Trophoblast cell (in vitro differentiated cells and primary cell): ENCODE data around the gene CDK18. TPM values are rescaled to one million over a fixed set of nuclear protein-coding genes. Genes with fewer than 3 reads are reported as not detected.

Experiments
- DNase-seq, 2 donors: peaks; one replicate each; pipeline ENCODE4 v3.0.0-alpha.2; 2016
- H2AFZ ChIP-seq: 2 replicates; pipeline ENCODE4 v1.6.1; 2013; ENCODE audit warnings: low read length, moderate library complexity, mild to moderate bottlenecking; ENCODE audit not compliant: insufficient read depth, poor library complexity
- H2AK5ac ChIP-seq: 2 replicates; pipeline ENCODE4 v1.6.1; 2013; ENCODE audit warnings: mild to moderate bottlenecking, low read length
- H2BK120ac ChIP-seq: 2 replicates; pipeline ENCODE4 v1.6.1; 2013; ENCODE audit warnings: low read length, mild to moderate bottlenecking, moderate library complexity; ENCODE audit not compliant: insufficient read depth, poor library complexity
- H2BK12ac ChIP-seq: 2 replicates; pipeline ENCODE4 v1.6.1; 2013; ENCODE audit warnings: mild to moderate bottlenecking, low read length, moderate library complexity
- H2BK5ac ChIP-seq: 2 replicates; pipeline ENCODE4 v1.6.1; 2013; ENCODE audit warnings: low read length, low read depth, moderate library complexity, mild to moderate bottlenecking; ENCODE audit not compliant: poor library complexity
- H3K14ac ChIP-seq: 2 replicates; pipeline ENCODE4 v1.6.1; 2013; ENCODE audit warnings: mild to moderate bottlenecking, low read length
- H3K18ac ChIP-seq: 2 replicates; pipeline ENCODE4 v1.6.1; 2013; ENCODE audit warnings: mild to moderate bottlenecking, low read length
- H3K23ac ChIP-seq: 2 replicates; pipeline ENCODE4 v1.6.1; 2013; ENCODE audit warnings: low read length
- H3K27ac ChIP-seq: 2 replicates; pipeline ENCODE4 v1.5.1; 2013; ENCODE audit warnings: low read depth, mild to moderate bottlenecking, inconsistent platforms, low read length, moderate library complexity
- H3K27me3 ChIP-seq: 2 replicates; pipeline ENCODE4 v1.6.1; 2013; ENCODE audit warnings: inconsistent platforms, mild to moderate bottlenecking, low read length, moderate library complexity; ENCODE audit not compliant: insufficient read depth
- H3K36me3 ChIP-seq, 2 experiments: 1 replicate in 1 of 2; 2 replicates in 1 of 2; pipeline ENCODE4 v1.6.1; 2013; ENCODE audit warnings: low read length in 2 of 2, mild to moderate bottlenecking in 2 of 2, moderate library complexity in 1 of 2; ENCODE audit not compliant: insufficient read depth in 2 of 2, control insufficient read depth in 1 of 2
- H3K4ac ChIP-seq: 2 replicates; pipeline ENCODE4 v1.6.1; 2013; ENCODE audit warnings: low read depth, mild to moderate bottlenecking, low read length, moderate library complexity
- H3K4me1 ChIP-seq, 2 experiments: 1 replicate in 1 of 2; 2 replicates in 1 of 2; pipeline ENCODE4 v1.6.1; 2013; ENCODE audit warnings: low read length in 2 of 2, mild to moderate bottlenecking in 2 of 2, moderate library complexity in 1 of 2; ENCODE audit not compliant: insufficient read depth in 2 of 2, control insufficient read depth in 1 of 2
- H3K4me2 ChIP-seq: 2 replicates; pipeline ENCODE4 v1.6.1; 2013; ENCODE audit warnings: inconsistent platforms, mild to moderate bottlenecking, low read length, moderate library complexity
- H3K4me3 ChIP-seq: 2 replicates; pipeline ENCODE4 v1.5.1; 2013; ENCODE audit warnings: mild to moderate bottlenecking, low read depth, low read length, inconsistent platforms
- H3K79me1 ChIP-seq: one replicate; pipeline ENCODE4 v1.6.1; 2013; ENCODE audit warnings: low read length
- H3K79me2 ChIP-seq: 2 replicates; pipeline ENCODE4 v1.6.1; 2013; ENCODE audit warnings: low read length, mild to moderate bottlenecking; ENCODE audit not compliant: control insufficient read depth, insufficient read depth, poor library complexity
- H3K9ac ChIP-seq: 2 replicates; pipeline ENCODE4 v1.6.1; 2013; ENCODE audit warnings: mild to moderate bottlenecking, low read length
- H3K9me3 ChIP-seq: 2 replicates; pipeline ENCODE4 v1.6.1; 2013; ENCODE audit warnings: low read depth, mild to moderate bottlenecking, control low read depth, inconsistent platforms, low read length; ENCODE audit not compliant: insufficient read depth
- H4K12ac ChIP-seq: 2 replicates; pipeline ENCODE4 v1.6.1; 2013; ENCODE audit warnings: low read depth, mild to moderate bottlenecking, low read length, moderate library complexity
- H4K8ac ChIP-seq: 2 replicates; pipeline ENCODE4 v1.6.1; 2013; ENCODE audit warnings: low read depth, mild to moderate bottlenecking, low read length, moderate library complexity
- H4K91ac ChIP-seq: one replicate; pipeline ENCODE4 v1.6.1; 2013; ENCODE audit warnings: low read depth, mild to moderate bottlenecking, low read length, moderate library complexity
- WGBS: extraction: QIAGEN DNeasy Blood & Tissue Kit; methylation state at CpG from one replicate; pipeline ENCODE4 v1.1.7; 2013; ENCODE audit warnings: missing lambda C conversion rate; ENCODE audit not compliant: insufficient read length, insufficient coverage; ENCODE audit errors: extremely low coverage; 5-methylcytosine and 5-hydroxymethylcytosine counted together
- polyA plus RNA-seq: library from polyadenylated mRNA; stranded (reverse); fragments of 200-250 nt; gene quantifications from 2 replicates; pipeline ENCODE4 v1.2.3, GENCODE V29; 2013

CDK18 gene
- polyA plus RNA-seq, result 22.8 and 24.6 TPM in 2 replicates

DNA sequence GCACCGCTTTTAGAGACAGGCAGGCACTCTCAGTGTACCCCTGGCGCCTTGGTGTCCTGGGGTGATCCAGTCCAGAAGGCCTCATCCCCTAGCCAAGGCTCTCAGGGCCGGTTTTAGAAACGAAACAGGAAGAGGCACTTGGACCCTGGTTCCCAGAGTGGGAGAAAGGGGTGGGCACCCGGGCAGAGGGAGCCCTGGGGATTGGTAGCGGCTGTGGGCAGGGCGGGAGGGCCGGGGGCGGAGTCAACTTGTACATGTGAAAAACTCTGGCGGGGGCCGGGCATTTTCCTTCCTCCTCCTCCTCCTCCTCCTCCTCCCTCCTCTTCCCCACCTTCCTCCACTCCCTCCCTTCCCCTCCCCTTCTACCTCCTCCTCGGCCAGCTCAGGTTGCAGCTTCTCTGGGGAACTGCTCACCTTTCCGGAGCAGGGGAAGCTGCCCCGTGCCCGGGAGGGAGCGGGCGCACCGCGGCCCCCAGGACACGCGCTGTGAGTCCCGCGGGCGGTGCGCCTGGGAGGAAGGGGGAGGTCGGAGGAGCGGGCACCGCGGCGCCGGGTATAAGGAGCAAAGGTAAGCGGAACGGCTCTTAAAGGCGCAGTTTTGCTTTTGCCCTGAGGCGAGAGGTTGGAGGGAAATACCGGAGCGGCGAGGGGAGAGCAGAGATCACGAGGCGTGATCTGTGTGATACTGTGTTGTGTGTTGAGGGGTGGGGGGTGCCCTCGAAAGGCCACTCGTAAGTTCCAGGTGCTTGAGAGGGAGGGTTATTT, at the start of gene CDK18:
CDK18 (plus strand) TSS at position 359 of the 765 bp plus-strand sequence. CDS start 18,499 bp downstream, outside the sequence.
- Histone ChIP-seq H3K9ac (peak within 1 kb of the TSS; percentile 54), H2AK5ac (no peak within 1 kb of the TSS), H3K79me2 (peaks cover 4% of the 10 kb centered on the region), H3K27me3 (no peaks in the 10 kb centered on the region), H2BK120ac (peak within 1 kb of the TSS; percentile 78), H3K79me1 (peaks cover 18% of the 10 kb centered on the region), H4K91ac (peak within 1 kb of the TSS; percentile 86), H4K8ac (peak within 1 kb of the TSS; percentile 66), H3K4ac (peak within 1 kb of the TSS; percentile 55), H3K4me2 (peak within 1 kb of the TSS; percentile 88), H4K12ac (peak within 1 kb of the TSS; percentile 67), H3K18ac (peak within 1 kb of the TSS; percentile 76), H3K23ac (no peak within 1 kb of the TSS), H3K9me3 (no peaks in the 10 kb centered on the region), H2BK12ac (peak within 1 kb of the TSS; percentile 55), H3K14ac (peak within 1 kb of the TSS; percentile 63), H3K36me3 (no peaks in the 10 kb centered on the region), H2BK5ac (peak within 1 kb of the TSS; percentile 66), H2AFZ (peak within 1 kb of the TSS; percentile 24), H3K4me3 (peak within 1 kb of the TSS; percentile 67), H3K27ac (peak within 1 kb of the TSS; percentile 80), H3K4me1 (peaks cover 20 to 34% of the 10 kb centered on the region in 2 experiments)
- peak; percentile 18 to 51 for DNase-seq
- 0% methylated on average over 1 of the region's 42 CpGs for WGBS

GRCh38 chr1:205454903-205455335, 49.5 kb upstream of the CDK18 start:
- H3K9ac ChIP-seq, result no peak overlapping the region

DNA sequence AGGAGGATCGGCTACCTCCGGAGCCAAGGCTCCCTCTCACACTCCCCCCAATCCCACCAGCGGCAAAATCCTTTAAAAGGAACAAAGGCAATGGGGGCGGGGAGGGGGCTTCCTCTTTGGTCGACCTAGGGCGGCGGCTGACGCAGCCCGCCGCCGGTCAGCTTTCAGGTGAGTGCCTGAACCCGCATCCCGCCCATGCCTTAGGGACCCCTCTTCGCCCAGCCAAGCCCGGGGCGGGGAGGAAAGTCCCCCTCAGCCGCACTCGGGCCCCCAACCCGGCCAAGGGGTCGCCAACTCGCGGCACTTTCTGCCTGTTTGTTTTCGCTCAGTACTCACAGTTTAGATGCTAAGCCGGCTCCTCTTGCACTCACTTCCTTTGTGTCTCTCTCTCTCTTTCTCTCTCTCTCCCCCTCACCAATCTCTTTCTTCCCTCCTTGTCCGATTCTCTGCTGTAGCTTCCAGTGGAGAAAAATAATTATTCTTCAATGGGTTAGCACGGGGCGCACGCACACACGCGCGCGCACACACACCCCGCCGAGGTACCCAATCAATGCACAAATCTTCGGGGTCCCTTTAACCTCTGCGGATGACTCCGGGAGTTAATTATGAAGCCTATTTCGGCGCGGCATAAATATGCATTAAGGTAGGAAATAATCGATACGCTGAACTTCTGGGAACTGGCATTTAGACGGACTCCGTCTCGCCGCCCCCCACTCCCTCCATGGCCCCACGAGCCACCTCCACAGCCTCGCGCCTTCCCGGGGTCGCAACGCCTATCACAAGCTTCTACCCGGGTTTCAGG, 48.7 kb upstream of the CDK18 start, which contains the start of gene BLACAT1:
BLACAT1 (minus strand) TSS at position 465 of the 802 bp plus-strand sequence.
- no peak within 1 kb of the TSS for H2AK5ac ChIP-seq
- H3K79me2 ChIP-seq, result peaks cover under 1% of the 10 kb centered on the region
- peak within 1 kb of the TSS; percentile 15 for H2BK12ac ChIP-seq
- no peak within 1 kb of the TSS for H2BK120ac ChIP-seq
- no peak within 1 kb of the TSS for H4K12ac ChIP-seq
- peaks cover 18% of the 10 kb centered on the region for H3K27me3 ChIP-seq
- no peak within 1 kb of the TSS for H3K23ac ChIP-seq
- no peak within 1 kb of the TSS for H3K18ac ChIP-seq
- no peak within 1 kb of the TSS for H3K4ac ChIP-seq
- peak within 1 kb of the TSS; percentile 72 for H2AFZ ChIP-seq
- no CpG with 5 or more reads among the region's 53 CpGs for WGBS
- no peak within 1 kb of the TSS for H3K14ac ChIP-seq
- no peak within 1 kb of the TSS for H3K27ac ChIP-seq
- H3K4me1 ChIP-seq, result peaks cover 17 to 25% of the 10 kb centered on the region in 2 experiments
- no peak for DNase-seq
- H3K36me3 ChIP-seq, result no peaks in the 10 kb centered on the region
- H4K91ac ChIP-seq, result no peak within 1 kb of the TSS
- no peaks in the 10 kb centered on the region for H3K9me3 ChIP-seq
- H2BK5ac ChIP-seq, result no peak within 1 kb of the TSS
- H3K79me1 ChIP-seq, result peaks cover 6% of the 10 kb centered on the region
- peak within 1 kb of the TSS; percentile 4 for H4K8ac ChIP-seq
- H3K4me2 ChIP-seq, result peak within 1 kb of the TSS; percentile 83
- peak within 1 kb of the TSS; percentile 22 for H3K9ac ChIP-seq
- H3K4me3 ChIP-seq, result peak within 1 kb of the TSS; percentile 53

More at GRCh38 chr1:205454903-205455335, 49.5 kb upstream of the CDK18 start:
- peaks cover 12% of the 10 kb centered on the region for H3K79me1 ChIP-seq
- H3K36me3 ChIP-seq, result no peaks in the 10 kb centered on the region
- no peak overlapping the region for H2AK5ac ChIP-seq
- H3K4me3 ChIP-seq, result no peak overlapping the region
- no peak overlapping the region for H3K23ac ChIP-seq
- H3K9me3 ChIP-seq, result no peaks in the 10 kb centered on the region
- H3K27ac ChIP-seq, result no peak overlapping the region
- H3K4me2 ChIP-seq, result peak overlapping the region; percentile 83
- H3K79me2 ChIP-seq, result peaks cover 4% of the 10 kb centered on the region
- peaks cover 23 to 31% of the 10 kb centered on the region in 2 experiments for H3K4me1 ChIP-seq
- H3K14ac ChIP-seq, result no peak overlapping the region
- WGBS, result no CpG with 5 or more reads among the region's 6 CpGs
- no peak overlapping the region for H4K12ac ChIP-seq
- H4K91ac ChIP-seq, result no peak overlapping the region
- DNase-seq, result no peak
- H2AFZ ChIP-seq, result no peak overlapping the region
- no peak overlapping the region for H2BK5ac ChIP-seq
- no peak overlapping the region for H3K4ac ChIP-seq
- peaks cover 18% of the 10 kb centered on the region for H3K27me3 ChIP-seq
- H3K18ac ChIP-seq, result no peak overlapping the region
- H2BK120ac ChIP-seq, result no peak overlapping the region
- H2BK12ac ChIP-seq, result no peak overlapping the region
- no peak overlapping the region for H4K8ac ChIP-seq

DNA sequence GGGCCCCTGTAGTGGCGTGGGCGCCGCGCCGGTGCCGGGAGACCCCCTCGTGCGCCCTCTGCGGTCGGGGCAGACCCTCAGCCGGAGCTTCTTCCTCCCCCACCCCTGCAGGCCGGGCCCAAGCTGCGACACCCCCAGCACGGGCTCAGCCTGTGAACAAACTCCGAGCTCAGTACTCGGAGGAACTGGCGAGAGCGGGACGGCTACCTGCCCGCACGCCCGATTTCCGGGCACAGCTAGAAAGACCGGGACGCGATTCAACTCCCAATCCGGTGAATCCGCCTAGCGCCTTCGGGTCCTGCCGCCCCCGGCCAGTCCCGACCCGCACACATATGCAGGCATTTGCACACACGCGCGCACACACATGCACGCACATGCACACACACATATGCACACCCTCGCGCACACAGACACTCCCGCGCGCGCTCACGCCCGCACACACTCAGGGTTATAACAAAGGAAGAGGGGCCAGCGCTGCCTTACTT, 48.0 kb upstream of the CDK18 start:
- no peak overlapping the region for H3K4ac ChIP-seq
- H3K27me3 ChIP-seq, result peaks cover 18% of the 10 kb centered on the region
- H3K23ac ChIP-seq, result no peak overlapping the region
- H3K14ac ChIP-seq, result no peak overlapping the region
- peak overlapping the region; percentile 83 for H3K4me2 ChIP-seq
- DNase-seq, result no peak
- H3K36me3 ChIP-seq, result no peaks in the 10 kb centered on the region
- H3K27ac ChIP-seq, result no peak overlapping the region
- H4K91ac ChIP-seq, result no peak overlapping the region
- H2AFZ ChIP-seq, result peak overlapping the region; percentile 72
- no peak overlapping the region for H2AK5ac ChIP-seq
- H3K18ac ChIP-seq, result no peak overlapping the region
- WGBS, result no CpG with 5 or more reads among the region's 47 CpGs
- H2BK12ac ChIP-seq, result peak overlapping the region; percentile 15
- H3K4me3 ChIP-seq, result peak overlapping the region; percentile 53
- H3K9ac ChIP-seq, result no peak overlapping the region
- no peak overlapping the region for H4K12ac ChIP-seq
- H3K4me1 ChIP-seq, result peaks cover 11 to 18% of the 10 kb centered on the region in 2 experiments
- H4K8ac ChIP-seq, result peak overlapping the region; percentile 4
- H2BK120ac ChIP-seq, result no peak overlapping the region
- H3K79me1 ChIP-seq, result peaks cover under 1% of the 10 kb centered on the region
- H3K9me3 ChIP-seq, result no peaks in the 10 kb centered on the region
- H3K79me2 ChIP-seq, result no peaks in the 10 kb centered on the region
- no peak overlapping the region for H2BK5ac ChIP-seq
